ENCODE measurements around the gene ANKRD13B.
A peak's percentile ranks its signal among the peaks of the same experiment; 100 is the strongest.

Gene ANKRD13B

GRCh38 chr17:29594519-29595090, 1.7 kb downstream of the ANKRD13B start:
- no peak for DNase-seq (ENCODE audit: low read depth)

- DNase-seq (ENCODE audit: low read depth): no peak
Observed at GRCh38 chr17:29595107-29595942, 2.4 kb downstream of the ANKRD13B start.

- DNase-seq (ENCODE audit: low read depth): no peak
Observed at GRCh38 chr17:29595943-29596774, 3.2 kb downstream of the ANKRD13B start.

- DNase-seq (ENCODE audit: low read depth): no peak
Observed at GRCh38 chr17:29596811-29597210, 3.9 kb downstream of the ANKRD13B start.

- no peak for DNase-seq (ENCODE audit: low read depth)
Observed at GRCh38 chr17:29597361-29598172, 4.6 kb downstream of the ANKRD13B start.

GRCh38 chr17:29603109-29603674, 10.3 kb downstream of the ANKRD13B start:
- DNase-seq (ENCODE audit: low read depth): no peak

GRCh38 chr17:29607557-29608195, 14.7 kb downstream of the ANKRD13B start:
- DNase-seq (ENCODE audit: low read depth): no peak

- no peak for DNase-seq (ENCODE audit: low read depth)
Observed at GRCh38 chr17:29608986-29609385, 16.1 kb downstream of the ANKRD13B start.

- DNase-seq (ENCODE audit: low read depth): no peak
Observed at GRCh38 chr17:29610395-29610794, 17.5 kb downstream of the ANKRD13B start.

GRCh38 chr17:29611351-29612093, 18.6 kb downstream of the ANKRD13B start:
- no peak for DNase-seq (ENCODE audit: low read depth)

- DNase-seq (ENCODE audit: low read depth): no peak
Observed at GRCh38 chr17:29612094-29612403, 19.1 kb downstream of the ANKRD13B start.

- DNase-seq (ENCODE audit: low read depth): no peak
Observed at GRCh38 chr17:29612404-29613280, 19.7 kb downstream of the ANKRD13B start.

- peak; percentile 91 for DNase-seq (ENCODE audit: low read depth)
Observed at GRCh38 chr17:29613352-29613837, 20.5 kb downstream of the ANKRD13B start.

- DNase-seq (ENCODE audit: low read depth): no peak
Observed at GRCh38 chr17:29613856-29614255, 20.9 kb downstream of the ANKRD13B start.

GRCh38 chr17:29614349-29615047, 21.6 kb downstream of the ANKRD13B start:
- DNase-seq (ENCODE audit: low read depth): no peak

GRCh38 chr17:29615048-29615385, 22.1 kb downstream of the ANKRD13B start:
- DNase-seq (ENCODE audit: low read depth): no peak

GRCh38 chr17:29615492-29616299, 22.8 kb downstream of the ANKRD13B start:
- peak; percentile 83 for DNase-seq (ENCODE audit: low read depth)
